Right kidney (tissue), 1 donor: Measurements from ENCODE around the gene SLC22A23.
A peak's percentile ranks its signal among the peaks of the same experiment; 100 is the strongest.

Experiments used
- DNase-seq: peaks from one replicate; pipeline ENCODE4 v3.0.0-alpha.2; 2016

Gene SLC22A23

GRCh38 chr6:3405679-3406078 lies 51.2 kb downstream of the SLC22A23 start:
- no peak for DNase-seq

GRCh38 chr6:3405182-3405518 lies 51.7 kb downstream of the SLC22A23 start:
- DNase-seq, result no peak

GRCh38 chr6:3403238-3404173 lies 53.3 kb downstream of the SLC22A23 start:
- peak; percentile 41 for DNase-seq

- no peak for DNase-seq
Observed at GRCh38 chr6:3402310-3403237, 54.3 kb downstream of the SLC22A23 start.

GRCh38 chr6:3400162-3400561 lies 56.7 kb downstream of the SLC22A23 start:
- no peak for DNase-seq

- no peak for DNase-seq
Observed at GRCh38 chr6:3398755-3399696, 57.8 kb downstream of the SLC22A23 start.

GRCh38 chr6:3398165-3398562 lies 58.7 kb downstream of the SLC22A23 start:
- DNase-seq, result no peak

- DNase-seq, result no peak
Observed at GRCh38 chr6:3397229-3398164, 59.4 kb downstream of the SLC22A23 start.

GRCh38 chr6:3396503-3397180 lies 60.2 kb downstream of the SLC22A23 start:
- DNase-seq, result no peak

- DNase-seq, result no peak
Observed at GRCh38 chr6:3394671-3395070, 62.2 kb downstream of the SLC22A23 start.

GRCh38 chr6:3393836-3394202 lies 63.0 kb downstream of the SLC22A23 start:
- no peak for DNase-seq

- DNase-seq, result no peak
Observed at GRCh38 chr6:3392930-3393835, 63.7 kb downstream of the SLC22A23 start.

- no peak for DNase-seq
Observed at GRCh38 chr6:3391902-3392458, 64.9 kb downstream of the SLC22A23 start.

GRCh38 chr6:3390698-3391097 lies 66.2 kb downstream of the SLC22A23 start:
- no peak for DNase-seq

GRCh38 chr6:3389390-3390167 lies 67.3 kb downstream of the SLC22A23 start:
- no peak for DNase-seq

GRCh38 chr6:3388786-3389185 lies 68.1 kb downstream of the SLC22A23 start:
- no peak for DNase-seq

- DNase-seq, result no peak
Observed at GRCh38 chr6:3386374-3386857, 70.4 kb downstream of the SLC22A23 start.

GRCh38 chr6:3385660-3386151 lies 71.1 kb downstream of the SLC22A23 start:
- DNase-seq, result no peak
